HepG2 (cell line): ENCODE results near the gene ADIPOR1. TPM values are rescaled to one million over a fixed set of nuclear protein-coding genes. Genes with fewer than 3 reads are reported as not detected.

Experiments used
- MIXL1 ChIP-seq: IDR thresholded peaks from 2 replicates; pipeline ENCODE4 v1.6.1; 2016
- NR2F2 ChIP-seq: IDR thresholded peaks from 2 replicates; pipeline ENCODE4 v1.6.1; 2012; ENCODE audit warnings: low read depth, inconsistent platforms, borderline replicate concordance
- SAP130 ChIP-seq: IDR thresholded peaks from 2 replicates; pipeline ENCODE4 v1.6.1; 2016; ENCODE audit warnings: low read depth
- SIX4 ChIP-seq: sonication (generic); formaldehyde crosslinking; IDR thresholded peaks from 2 replicates; pipeline ENCODE4 v1.4.0; 2020; ENCODE audit warnings: missing genetic modification reagents
- SOX13 ChIP-seq, 3 experiments: fragments of 450-650 bp in 1 of 3; sonication (generic) in 1 of 3; formaldehyde crosslinking in 1 of 3; IDR thresholded peaks in 2 of 3; conservative IDR thresholded peaks in 1 of 3; 2 replicates each; pipeline versions ENCODE4 v1.5.0 to v1.6.1; 2016 to 2020; ENCODE audit warnings: antibody characterized with exemption in 1 of 3, mild to moderate bottlenecking in 1 of 3, missing compliant biosample characterization in 1 of 3, missing genetic modification reagents in 1 of 3, moderate library complexity in 1 of 3
- ZNF652 ChIP-seq: IDR thresholded peaks from 2 replicates; pipeline ENCODE4 v1.6.1; 2016; ENCODE audit warnings: low read depth, borderline replicate concordance
- ZNF780A ChIP-seq: sonication (generic); formaldehyde crosslinking; IDR thresholded peaks from 2 replicates; pipeline ENCODE4 v1.8.0; 2022; ENCODE audit warnings: mild to moderate bottlenecking, missing genetic modification reagents, moderate library complexity
- polyA plus RNA-seq, 8 experiments: library from polyadenylated mRNA; depleted of rRNA in 3 of 8; stranded (reverse) in 7 of 8; unstranded in 1 of 8; fragments of >200 nt; fragmentation: Illumina TruSeq in 4 of 8; extraction: Trizol in 4 of 8; gene quantifications; 2 replicates each; pipeline versions ENCODE4 v1.2.1 to v1.2.3, GENCODE V29; 2011 to 2016; ENCODE audit warnings: low read depth in 4 of 8, missing spikeins in 1 of 8, mixed read lengths in 1 of 8; ENCODE audit not compliant: insufficient read depth in 1 of 8
- total RNA-seq, 5 experiments: library from RNA; depleted of rRNA; stranded (reverse); fragments of >200 nt; fragmentation: Illumina TruSeq; extraction: Trizol; gene quantifications; 2 replicates each; pipeline ENCODE4 v1.2.3, GENCODE V29; 2016; ENCODE audit warnings: low read depth in 1 of 5
- TF ChIP-seq, protein P1 (sequence below): IDR thresholded peaks from 2 replicates; pipeline ENCODE4 v1.6.1; 2016; ENCODE audit warnings: missing compliant biosample characterization, missing genetic modification reagents, borderline replicate concordance
- TF ChIP-seq, protein P2 (sequence below): IDR thresholded peaks from 2 replicates; pipeline ENCODE4 v1.6.1; 2012; ENCODE audit warnings: low read depth, low read length, improper control_type of control experiment
- TF ChIP-seq, protein P3 (sequence below): sonication (generic); formaldehyde crosslinking; IDR thresholded peaks from 2 replicates; pipeline ENCODE4 v1.5.1; 2020; ENCODE audit warnings: mild to moderate bottlenecking, missing genetic modification reagents

The ADIPOR1 gene
- total and polyA plus RNA-seq, 2 of the 13 experiments (the other 11 are each of a cell fraction or from before 2014, with no cell fraction given): 60.0 to 141 TPM

DNA sequence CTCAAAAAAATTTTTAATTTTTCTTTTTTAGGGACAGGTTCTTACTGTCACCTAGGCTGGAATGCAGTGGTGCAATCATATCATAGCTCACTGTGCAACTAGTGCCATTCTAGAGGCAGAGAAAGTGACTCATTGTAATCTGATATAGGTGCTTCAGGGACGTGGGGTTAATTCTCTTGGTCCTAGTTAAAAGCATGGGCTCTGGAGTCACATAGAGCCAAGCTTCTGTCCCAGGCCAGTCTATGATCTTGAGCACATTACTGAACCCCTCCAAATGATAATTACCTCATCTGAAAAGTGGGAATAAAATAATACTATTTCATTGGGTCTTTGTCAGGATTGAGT, 1.1 kb upstream of the ADIPOR1 start (continued):
- TF ChIP-seq, protein P1, sequence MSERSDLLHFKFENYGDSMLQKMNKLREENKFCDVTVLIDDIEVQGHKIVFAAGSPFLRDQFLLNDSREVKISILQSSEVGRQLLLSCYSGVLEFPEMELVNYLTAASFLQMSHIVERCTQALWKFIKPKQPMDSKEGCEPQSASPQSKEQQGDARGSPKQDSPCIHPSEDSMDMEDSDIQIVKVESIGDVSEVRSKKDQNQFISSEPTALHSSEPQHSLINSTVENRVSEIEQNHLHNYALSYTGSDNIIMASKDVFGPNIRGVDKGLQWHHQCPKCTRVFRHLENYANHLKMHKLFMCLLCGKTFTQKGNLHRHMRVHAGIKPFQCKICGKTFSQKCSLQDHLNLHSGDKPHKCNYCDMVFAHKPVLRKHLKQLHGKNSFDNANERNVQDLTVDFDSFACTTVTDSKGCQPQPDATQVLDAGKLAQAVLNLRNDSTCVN (CRISPR knock-in tag): peak; percentile 91
- TF ChIP-seq MIXL1 (CRISPR knock-in tag) (0 out of 2 replicates have a peak, but pooled peaks have one; percentile 1), NR2F2 (no peak), ZNF652 (peak; percentile 63; the same call in 1 of the 2 replicates), SIX4 (CRISPR knock-in tag) (peak; percentile 86), ZNF780A (CRISPR knock-in tag) (no peak), SAP130 (CRISPR knock-in tag) (peak; percentile 46; the same call in 1 of the 2 replicates), SOX13 (IDR thresholded peaks at IDR 0.05) (no peak), SOX13 (CRISPR knock-in tag; conservative IDR thresholded peaks at IDR 0.05 in 1 of 2, IDR thresholded peaks at IDR 0.05 in 1 of 2) (no peak)
- TF ChIP-seq, protein P2, sequence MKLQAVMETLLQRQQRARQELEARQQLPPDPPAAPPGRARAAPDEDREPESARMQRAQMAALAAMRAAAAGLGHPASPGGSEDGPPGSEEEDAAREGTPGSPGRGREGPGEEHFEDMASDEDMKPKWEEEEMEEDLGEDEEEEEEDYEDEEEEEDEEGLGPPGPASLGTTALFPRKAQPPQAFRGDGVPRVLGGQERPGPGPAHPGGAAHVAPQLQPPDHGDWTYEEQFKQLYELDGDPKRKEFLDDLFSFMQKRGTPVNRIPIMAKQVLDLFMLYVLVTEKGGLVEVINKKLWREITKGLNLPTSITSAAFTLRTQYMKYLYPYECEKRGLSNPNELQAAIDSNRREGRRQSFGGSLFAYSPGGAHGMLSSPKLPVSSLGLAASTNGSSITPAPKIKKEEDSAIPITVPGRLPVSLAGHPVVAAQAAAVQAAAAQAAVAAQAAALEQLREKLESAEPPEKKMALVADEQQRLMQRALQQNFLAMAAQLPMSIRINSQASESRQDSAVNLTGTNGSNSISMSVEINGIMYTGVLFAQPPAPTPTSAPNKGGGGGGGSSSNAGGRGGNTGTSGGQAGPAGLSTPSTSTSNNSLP: 0 out of 2 replicates have a peak, but pooled peaks have one; percentile 26
- TF ChIP-seq, protein P3, sequence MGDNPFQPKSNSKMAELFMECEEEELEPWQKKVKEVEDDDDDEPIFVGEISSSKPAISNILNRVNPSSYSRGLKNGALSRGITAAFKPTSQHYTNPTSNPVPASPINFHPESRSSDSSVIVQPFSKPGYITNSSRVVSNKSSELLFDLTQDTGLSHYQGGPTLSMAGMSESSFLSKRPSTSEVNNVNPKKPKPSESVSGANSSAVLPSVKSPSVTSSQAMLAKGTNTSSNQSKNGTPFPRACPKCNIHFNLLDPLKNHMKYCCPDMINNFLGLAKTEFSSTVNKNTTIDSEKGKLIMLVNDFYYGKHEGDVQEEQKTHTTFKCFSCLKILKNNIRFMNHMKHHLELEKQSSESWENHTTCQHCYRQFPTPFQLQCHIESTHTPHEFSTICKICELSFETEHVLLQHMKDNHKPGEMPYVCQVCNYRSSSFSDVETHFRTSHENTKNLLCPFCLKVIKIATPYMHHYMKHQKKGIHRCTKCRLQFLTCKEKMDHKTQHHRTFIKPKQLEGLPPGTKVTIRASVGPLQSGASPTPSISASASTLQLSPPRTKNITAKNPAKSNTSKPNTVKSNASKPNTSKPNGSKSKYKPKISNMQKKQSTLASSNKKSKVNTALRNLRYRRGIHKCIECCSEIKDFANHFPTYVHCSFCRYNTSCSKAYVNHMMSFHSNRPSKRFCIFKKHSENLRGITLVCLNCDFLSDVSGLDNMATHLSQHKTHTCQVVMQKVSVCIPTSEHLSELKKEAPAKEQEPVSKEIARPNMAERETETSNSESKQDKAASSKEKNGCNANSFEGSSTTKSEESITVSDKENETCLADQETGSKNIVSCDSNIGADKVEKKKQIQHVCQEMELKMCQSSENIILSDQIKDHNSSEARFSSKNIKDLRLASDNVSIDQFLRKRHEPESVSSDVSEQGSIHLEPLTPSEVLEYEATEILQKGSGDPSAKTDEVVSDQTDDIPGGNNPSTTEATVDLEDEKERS (CRISPR knock-in tag): no peak
